Activated CD8-positive, alpha-beta T cell treated with anti-CD3 and anti-CD28 coated beads, Interleukin-2, amount 10 ng/mL, durations not matched to agents 7 days and 5 days (primary cell): ENCODE data around the gene KCTD6. TPM values are rescaled to one million over a fixed set of nuclear protein-coding genes. Genes with fewer than 3 reads are reported as not detected.

Experiments
- ATAC-seq: fragments of 150-1000 bp; cut with Tn5 transposase; one replicate; pipeline ENCODE4 v1.10.0; 2021; ENCODE audit warnings: moderate library complexity
- CTCF ChIA-PET: fragments of 350-600 bp; sonication (Branson Sonifier 250); formaldehyde crosslinking; loops from one replicate; lab custom pipeline; 2021; ENCODE audit warnings: antibody characterized with exemption; lab: Charles Lee
- POLR2A ChIA-PET: fragments of 350-600 bp; sonication (Branson Sonifier 250); formaldehyde crosslinking; loops from one replicate; lab custom pipeline; 2021; ENCODE audit warnings: antibody characterized with exemption; lab: Charles Lee
- DNase-seq: peaks from one replicate; pipeline ENCODE4 v3.0.0-alpha.2; 2020
- H3K27ac Mint-ChIP-seq: one replicate; pipeline ENCODE4 v1.8.0; 2021; ENCODE audit warnings: mild to moderate bottlenecking, mixed read lengths
- H3K27me3 Mint-ChIP-seq: one replicate; pipeline ENCODE4 v1.8.0; 2021; ENCODE audit warnings: low read depth, mixed read lengths
- H3K36me3 Mint-ChIP-seq: one replicate; pipeline ENCODE4 v1.8.0; 2021; ENCODE audit warnings: low read depth, mixed read lengths
- H3K4me1 Mint-ChIP-seq: one replicate; pipeline ENCODE4 v1.8.0; 2021; ENCODE audit warnings: low read depth, mixed read lengths
- H3K4me3 Mint-ChIP-seq: one replicate; pipeline ENCODE4 v1.8.0; 2021; ENCODE audit warnings: mild to moderate bottlenecking, mixed read lengths
- H3K9me3 Mint-ChIP-seq: one replicate; pipeline ENCODE4 v1.8.0; 2022; ENCODE audit warnings: mixed read lengths; ENCODE audit not compliant: insufficient read depth
- total RNA-seq, 2 experiments: library from RNA; stranded (reverse); gene quantifications; one replicate each; pipeline ENCODE4 v1.2.3, GENCODE V29; 2021

Gene KCTD6
- 1 to 10 TPM; 5.2 to 6.2 TPM for total RNA-seq

DNA sequence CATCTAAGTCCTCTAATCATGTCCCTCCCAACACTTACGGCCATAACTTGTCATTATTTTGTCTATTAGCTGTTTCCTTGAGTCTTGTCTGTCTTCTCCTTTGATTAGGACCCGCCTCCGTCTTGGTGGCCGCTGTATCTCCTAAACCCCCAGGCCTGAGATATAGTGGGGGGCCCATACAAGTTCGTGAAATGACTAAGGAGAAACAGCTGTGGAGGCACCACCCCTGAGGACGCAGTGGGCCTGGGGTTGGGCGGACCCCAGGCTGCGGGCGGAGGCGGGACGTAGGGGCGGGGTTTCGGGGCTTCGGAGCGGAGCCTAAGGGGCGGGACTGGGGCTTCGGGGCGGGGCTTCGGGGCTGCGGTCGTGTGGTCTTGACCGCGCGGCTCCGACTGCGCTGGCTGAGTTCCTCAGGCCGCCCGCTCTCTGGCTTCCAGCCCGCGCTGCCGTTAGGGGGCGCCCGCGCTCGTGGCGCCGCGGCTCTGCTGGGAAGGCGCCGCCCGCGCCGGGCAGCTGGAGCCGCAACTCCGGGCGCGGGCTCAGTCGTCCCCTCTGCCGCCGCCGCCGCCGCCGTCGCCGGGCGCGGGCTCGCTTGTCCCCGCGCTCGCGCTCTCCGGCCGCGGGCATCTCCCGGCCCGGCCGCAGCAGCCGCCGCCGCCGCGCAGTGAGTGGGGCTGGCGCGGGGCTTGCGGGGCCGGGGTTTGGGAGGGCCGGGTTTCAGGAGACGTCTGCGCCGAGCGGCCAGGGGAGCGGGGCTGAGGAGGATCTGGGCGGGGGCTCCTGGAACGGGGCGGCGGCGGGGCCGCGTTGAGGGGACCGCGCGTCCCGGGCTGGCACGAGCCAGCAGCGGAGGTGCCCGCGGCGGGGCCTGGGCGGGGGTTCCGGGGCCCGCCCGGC is at the start of gene KCTD6:
Gene KCTD6, plus strand, starts transcription at position 591 of the 897 bp plus-strand sequence. CDS start 6,660 bp downstream, outside the sequence.
- H3K27ac Mint-ChIP-seq = peak within 1 kb of the TSS; percentile 76
- peaks cover 17% of the 10 kb centered on the region for H3K4me1 Mint-ChIP-seq
- DNase-seq = peak; percentile 87
- ChIA-PET CTCF (interaction anchor here (0.7 to 4.9 kb wide), 25 partner anchors 8 to 184 kb away, joined by 3 to 53 read pairs (median 4); partner anchors contain the start of genes HTD2, PDHB, PXK and RPP14), POLR2A (interaction anchor here (1.0 to 1.1 kb wide), 3 partner anchors 20 to 156 kb away, joined by 3 to 5 read pairs (median 3); no protein-coding TSS in a partner anchor)
- H3K9me3 Mint-ChIP-seq = no peaks in the 10 kb centered on the region
- ATAC-seq = peak; percentile 95
- no peaks in the 10 kb centered on the region for H3K36me3 Mint-ChIP-seq
- H3K4me3 Mint-ChIP-seq = peak within 1 kb of the TSS; percentile 86
- H3K27me3 Mint-ChIP-seq = peaks cover 35% of the 10 kb centered on the region

DNA sequence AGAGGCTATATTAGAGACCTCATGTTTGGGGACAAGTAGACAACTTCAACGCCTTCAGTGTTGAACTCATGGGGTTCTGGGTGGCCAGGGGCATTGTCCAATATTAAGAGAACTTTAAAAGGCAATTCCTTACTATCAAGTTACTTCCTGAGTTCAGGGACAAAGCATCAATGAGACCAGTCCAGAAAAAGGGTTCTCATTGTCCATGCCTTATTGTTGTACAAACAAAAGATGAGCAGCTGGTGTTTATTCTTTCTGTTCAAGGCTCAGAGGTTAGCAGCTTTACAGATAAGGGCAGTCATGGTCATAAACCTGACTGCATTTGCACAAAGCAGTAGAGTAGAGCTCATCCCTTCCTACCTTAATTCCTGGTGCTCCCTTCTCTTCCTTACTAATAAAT is 39.7 kb upstream of the KCTD6 start:
- Mint-ChIP-seq H3K4me1 (no peaks in the 10 kb centered on the region), H3K27ac (no peak overlapping the region), H3K4me3 (no peak overlapping the region), H3K36me3 (peaks cover 9% of the 10 kb centered on the region), H3K27me3 (peaks cover 5% of the 10 kb centered on the region), H3K9me3 (peaks cover 23% of the 10 kb centered on the region)
- ChIA-PET POLR2A (no interaction called here), CTCF (interaction anchor here (1.0 to 1.3 kb wide), 2 partner anchors 9 to 178 kb away, joined by 3 read pairs; no protein-coding TSS in a partner anchor)
- ATAC-seq = no peak
- DNase-seq = no peak

- Mint-ChIP-seq H3K36me3 (peaks cover 9% of the 10 kb centered on the region), H3K27ac (no peak overlapping the region), H3K4me3 (no peak overlapping the region), H3K9me3 (peaks cover 13% of the 10 kb centered on the region), H3K4me1 (peaks cover 8% of the 10 kb centered on the region), H3K27me3 (peaks cover 3% of the 10 kb centered on the region)
- ChIA-PET POLR2A (no interaction called here), CTCF (no interaction called here)
- DNase-seq = no peak
- ATAC-seq = no peak
These were observed 32.7 kb upstream of the KCTD6 start for GRCh38 chr3:58459160-58459559.

DNA sequence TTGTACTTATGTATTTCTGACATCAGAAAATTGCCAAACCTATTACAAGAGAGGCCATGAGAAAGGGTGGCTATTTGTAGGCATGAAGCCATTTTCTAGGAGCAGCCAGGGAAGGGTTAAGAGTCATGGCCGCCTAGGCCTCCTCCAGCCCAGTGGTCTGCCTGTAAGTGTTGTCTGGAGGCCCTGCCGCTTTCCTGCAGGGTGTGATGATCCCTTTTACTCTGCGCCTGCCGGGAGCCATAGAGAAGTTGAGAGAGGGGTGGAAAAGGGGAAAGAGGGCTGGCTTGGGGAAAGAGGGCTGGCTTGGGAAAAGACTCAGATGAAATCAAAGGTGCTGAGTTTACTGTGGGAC is 29.1 kb upstream of the KCTD6 start:
- Mint-ChIP-seq H3K4me1 (peaks cover 8% of the 10 kb centered on the region), H3K9me3 (no peaks in the 10 kb centered on the region), H3K27ac (no peak overlapping the region), H3K4me3 (no peak overlapping the region), H3K36me3 (no peaks in the 10 kb centered on the region), H3K27me3 (no peaks in the 10 kb centered on the region)
- CTCF ChIA-PET = no interaction called here
- POLR2A ChIA-PET = no interaction called here
- no peak for DNase-seq
- no peak for ATAC-seq

GRCh38 chr3:58463181-58463941 is 28.5 kb upstream of the KCTD6 start:
- Mint-ChIP-seq H3K27me3 (no peaks in the 10 kb centered on the region), H3K27ac (no peak overlapping the region), H3K9me3 (no peaks in the 10 kb centered on the region), H3K4me1 (peaks cover 8% of the 10 kb centered on the region), H3K36me3 (no peaks in the 10 kb centered on the region), H3K4me3 (peak overlapping the region; percentile 8)
- ATAC-seq (peak; percentile 94), DNase-seq (peak; percentile 76)
- CTCF ChIA-PET = interaction anchor here (0.7 to 1.3 kb wide), 17 partner anchors 10 to 167 kb away, joined by 3 to 8 read pairs (median 3); partner anchors contain the start of genes HTD2, KCTD6, PDHB and RPP14
- POLR2A ChIA-PET = no interaction called here

DNA sequence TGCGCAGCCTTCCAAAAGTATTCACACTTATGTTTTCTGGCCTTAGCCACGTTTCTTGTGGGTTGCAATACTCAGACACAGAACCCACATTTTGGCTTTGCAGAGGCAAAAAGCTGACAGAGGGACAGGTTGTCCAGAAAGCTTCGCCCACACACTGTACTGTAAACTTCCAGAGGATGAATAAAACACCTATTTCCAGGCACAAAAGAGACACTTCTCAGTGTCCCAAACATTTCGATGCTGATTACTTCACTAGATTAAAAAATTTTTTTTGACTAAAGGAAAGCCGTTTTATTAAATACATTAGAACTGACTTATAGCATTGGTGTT is 28.0 kb upstream of the KCTD6 start:
- POLR2A ChIA-PET = no interaction called here
- H3K9me3 Mint-ChIP-seq = no peaks in the 10 kb centered on the region
- ATAC-seq (no peak), DNase-seq (no peak)
- H3K27ac Mint-ChIP-seq = no peak overlapping the region
- no peaks in the 10 kb centered on the region for H3K27me3 Mint-ChIP-seq
- peak overlapping the region; percentile 8 for H3K4me3 Mint-ChIP-seq
- CTCF ChIA-PET = interaction anchor here (0.7 to 1.3 kb wide), 17 partner anchors 10 to 166 kb away, joined by 3 to 8 read pairs (median 3); partner anchors contain the start of genes HTD2, KCTD6, PDHB and RPP14
- peaks cover 8% of the 10 kb centered on the region for H3K4me1 Mint-ChIP-seq
- no peaks in the 10 kb centered on the region for H3K36me3 Mint-ChIP-seq

DNA sequence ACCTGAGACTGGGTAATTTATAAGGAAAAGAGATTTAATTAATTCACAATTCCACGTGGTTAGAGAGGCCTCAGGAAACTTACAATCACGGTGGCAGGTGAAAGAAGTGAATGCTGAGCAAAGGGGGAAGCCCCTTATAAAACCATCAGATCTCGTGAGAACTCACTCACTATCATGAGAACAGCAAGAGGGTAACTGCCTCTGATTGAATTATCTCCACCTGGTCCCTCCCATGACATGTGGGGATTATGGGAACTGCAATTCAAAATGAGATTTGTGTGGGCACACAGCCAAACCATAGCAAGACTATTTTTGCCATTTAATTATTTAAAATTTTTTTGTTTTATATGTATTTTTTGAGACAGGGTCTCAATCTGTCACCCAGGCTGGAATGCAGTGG is 27.0 kb upstream of the KCTD6 start:
- no peak overlapping the region for H3K27ac Mint-ChIP-seq
- H3K4me1 Mint-ChIP-seq = peaks cover 8% of the 10 kb centered on the region
- CTCF ChIA-PET = interaction anchor here (1.7 kb wide), 1 partner anchor 31 kb away, joined by 4 read pairs; no protein-coding TSS in a partner anchor
- no peak for ATAC-seq
- DNase-seq = no peak
- no peaks in the 10 kb centered on the region for H3K27me3 Mint-ChIP-seq
- H3K36me3 Mint-ChIP-seq = no peaks in the 10 kb centered on the region
- H3K4me3 Mint-ChIP-seq = no peak overlapping the region
- H3K9me3 Mint-ChIP-seq = no peaks in the 10 kb centered on the region
- POLR2A ChIA-PET = no interaction called here

DNA sequence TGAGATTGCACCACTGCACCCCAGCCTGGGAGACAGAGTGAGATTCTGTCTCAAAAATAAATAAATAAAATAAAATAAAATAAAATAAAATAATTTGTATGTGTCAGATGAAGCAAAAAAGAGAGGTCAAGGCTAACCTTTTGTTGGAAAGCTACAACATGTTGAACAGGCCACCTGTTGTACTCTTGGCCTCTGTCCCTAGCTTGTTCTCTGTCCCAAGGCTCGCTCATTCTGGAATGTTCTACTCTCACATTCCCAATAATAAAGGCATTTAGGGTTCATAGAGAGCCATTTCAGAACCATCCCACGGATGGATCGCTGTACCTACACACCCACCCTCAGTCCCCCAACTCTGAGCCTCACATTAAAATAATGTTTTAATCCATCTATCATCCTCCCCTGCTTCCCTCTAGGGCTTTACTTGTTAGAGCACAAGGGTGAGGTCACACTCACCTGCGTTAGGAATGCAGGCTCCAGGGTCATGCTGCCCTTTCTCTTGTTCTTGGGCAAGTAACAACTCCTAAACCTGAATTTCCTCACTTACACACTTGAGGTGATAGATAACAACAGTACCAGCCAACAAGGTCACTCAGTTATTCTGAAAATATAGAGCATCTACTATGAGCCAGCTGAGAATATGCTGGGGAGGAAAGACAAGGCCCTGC is 24.9 kb upstream of the KCTD6 start:
- ATAC-seq = no peak
- CTCF ChIA-PET = interaction anchor here (0.9 to 1.1 kb wide), 2 partner anchors 34 to 141 kb away, joined by 3 read pairs; partner anchors contain the start of gene PDHB
- H3K36me3 Mint-ChIP-seq = no peaks in the 10 kb centered on the region
- DNase-seq = no peak
- H3K9me3 Mint-ChIP-seq = no peaks in the 10 kb centered on the region
- H3K27ac Mint-ChIP-seq = no peak overlapping the region
- H3K27me3 Mint-ChIP-seq = no peaks in the 10 kb centered on the region
- POLR2A ChIA-PET = no interaction called here
- H3K4me3 Mint-ChIP-seq = no peak overlapping the region
- H3K4me1 Mint-ChIP-seq = peaks cover 27% of the 10 kb centered on the region

DNA sequence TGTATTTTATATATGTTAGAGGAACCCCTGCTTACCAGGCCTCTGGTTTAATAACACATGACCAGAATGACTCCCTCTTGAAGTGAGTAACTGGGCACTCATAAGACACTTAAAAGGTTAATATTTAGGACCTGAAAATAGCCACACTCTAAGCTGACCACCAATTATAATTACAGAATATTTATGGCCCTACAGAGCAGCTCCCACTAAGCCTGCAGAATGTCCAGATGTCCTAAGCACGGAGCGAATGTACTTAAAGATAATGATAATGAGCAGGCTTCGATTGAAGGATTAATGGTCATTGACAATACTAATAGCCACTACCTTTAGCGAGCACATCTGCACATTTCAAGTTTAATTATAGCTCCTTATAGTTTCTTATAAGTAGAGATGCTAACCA is 22.8 kb upstream of the KCTD6 start:
- CTCF ChIA-PET = interaction anchor here (1.8 kb wide), 1 partner anchor 163 kb away, joined by 6 read pairs; the partner anchor contains the start of genes HTD2 and RPP14
- Mint-ChIP-seq H3K27me3 (peaks cover 7% of the 10 kb centered on the region), H3K4me3 (no peak overlapping the region), H3K36me3 (no peaks in the 10 kb centered on the region), H3K4me1 (peaks cover 21% of the 10 kb centered on the region), H3K9me3 (no peaks in the 10 kb centered on the region), H3K27ac (no peak overlapping the region)
- no peak for DNase-seq
- no peak for ATAC-seq
- POLR2A ChIA-PET = no interaction called here

GRCh38 chr3:58470363-58471024 is 21.4 kb upstream of the KCTD6 start:
- ChIA-PET POLR2A (interaction anchor here (1.0 to 1.8 kb wide), 2 partner anchors 22 to 37 kb away, joined by 3 to 5 read pairs; partner anchors contain the start of genes KCTD6 and PDHB), CTCF (interaction anchor here (1.0 to 1.5 kb wide), 2 partner anchors 21 to 164 kb away, joined by 3 to 4 read pairs; partner anchors contain the start of genes HTD2, KCTD6 and RPP14)
- H3K27me3 Mint-ChIP-seq = peaks cover 14% of the 10 kb centered on the region
- H3K4me1 Mint-ChIP-seq = peaks cover 28% of the 10 kb centered on the region
- no peaks in the 10 kb centered on the region for H3K9me3 Mint-ChIP-seq
- ATAC-seq (no peak), DNase-seq (no peak)
- no peak overlapping the region for H3K4me3 Mint-ChIP-seq
- no peaks in the 10 kb centered on the region for H3K36me3 Mint-ChIP-seq
- H3K27ac Mint-ChIP-seq = peak overlapping the region; percentile 65
